HL-60 (cell line): ENCODE results near the gene TRAP1.
A peak's percentile ranks its signal among the peaks of the same experiment; 100 is the strongest.

Experiments
- DNase-seq, 2 experiments: peaks; one replicate each; pipeline ENCODE4 v3.0.0-alpha.2; 2010 to 2020; ENCODE audit warnings: low read depth in 1 of 2, low spot score in 1 of 2
- H3K27ac ChIP-seq: fragments of 250-450 bp; sonication (Bioruptor Pico); replicated peaks from 2 replicates; pipeline ENCODE4 v1.5.1; 2020; ENCODE audit warnings: mild to moderate bottlenecking, moderate library complexity
- H3K27me3 ChIP-seq: fragments of 250-450 bp; sonication (Bioruptor Pico); 2 replicates; pipeline ENCODE4 v1.5.1; 2021; ENCODE audit warnings: mild to moderate bottlenecking, moderate library complexity; ENCODE audit not compliant: insufficient read depth, poor library complexity, severe bottlenecking
- H3K4me3 ChIP-seq: replicated peaks from 2 replicates; pipeline ENCODE4 v1.5.1; 2011; ENCODE audit warnings: mild to moderate bottlenecking, control low read depth, low read length; ENCODE audit not compliant: insufficient read depth
- CTCF ChIP-seq: IDR thresholded peaks from one replicate; pipeline ENCODE4 v1.5.1; 2011; ENCODE audit warnings: low read length, control low read depth, inconsistent platforms; ENCODE audit not compliant: insufficient read depth
- GABPA ChIP-seq: IDR thresholded peaks from 2 replicates; pipeline ENCODE4 v1.6.1; 2012; ENCODE audit warnings: low read depth
- POLR2AphosphoS5 ChIP-seq: IDR thresholded peaks from 2 replicates; pipeline ENCODE4 v1.6.1; 2012; ENCODE audit warnings: low read depth
- REST ChIP-seq: IDR thresholded peaks from 2 replicates; pipeline ENCODE4 v1.6.1; 2012; ENCODE audit warnings: low read depth; ENCODE audit not compliant: insufficient replicate concordance
- SPI1 ChIP-seq: IDR thresholded peaks from 2 replicates; pipeline ENCODE4 v1.6.1; 2012; ENCODE audit warnings: low read depth, mild to moderate bottlenecking, borderline replicate concordance

The TRAP1 gene

GRCh38 chr16:3690980-3691720 is 26.2 kb downstream of the TRAP1 start:
- H3K27ac ChIP-seq, result no peak overlapping the region
- DNase-seq, result no peak
- no peak overlapping the region for H3K4me3 ChIP-seq
- no peaks in the 10 kb centered on the region for H3K27me3 ChIP-seq
- no peak for TF ChIP-seq GABPA
- TF ChIP-seq POLR2AphosphoS5, result 0 out of 2 replicates have a peak, but pooled peaks have one; percentile 5

- TF ChIP-seq CTCF (peak; percentile 95), POLR2AphosphoS5 (0 out of 2 replicates have a peak, but pooled peaks have one; percentile 5), GABPA (no peak)
- peak; percentile 30 to 79 for DNase-seq
- no peaks in the 10 kb centered on the region for H3K27me3 ChIP-seq
- no peak overlapping the region for H3K4me3 ChIP-seq
- H3K27ac ChIP-seq, result no peak overlapping the region
Observed at GRCh38 chr16:3690470-3690928, 26.8 kb downstream of the TRAP1 start.

- H3K27me3 ChIP-seq, result no peaks in the 10 kb centered on the region
- no peak for DNase-seq
- TF ChIP-seq POLR2AphosphoS5 (no peak), GABPA (no peak), REST (no peak), CTCF (no peak), SPI1 (no peak)
- H3K27ac ChIP-seq, result no peak overlapping the region
- H3K4me3 ChIP-seq, result no peak overlapping the region
Observed at GRCh38 chr16:3689731-3690130, 27.6 kb downstream of the TRAP1 start.

- no peak overlapping the region for H3K4me3 ChIP-seq
- TF ChIP-seq GABPA (no peak), SPI1 (no peak), REST (no peak), POLR2AphosphoS5 (no peak), CTCF (no peak)
- H3K27me3 ChIP-seq, result no peaks in the 10 kb centered on the region
- no peak overlapping the region for H3K27ac ChIP-seq
- no peak for DNase-seq
Observed at GRCh38 chr16:3687792-3688191, 29.5 kb downstream of the TRAP1 start.
